ENCODE results near the gene GCNA. TPM values are rescaled to one million over a fixed set of nuclear protein-coding genes. Genes with fewer than 3 reads are reported as not detected.

The GCNA gene
- total RNA-seq, result 1 to 10 TPM; 3.5 to 5.1 TPM

GRCh38 chrX:71578253-71579135 is at the start of gene GCNA:
TSS of gene GCNA (plus strand) at chrX:71578437. CDS start at chrX:71580822, 2,385 bp downstream.
- peak; percentile 25 for ATAC-seq
- TF ChIP-seq CTCF (IDR thresholded peaks at IDR 0.05), result no peak
- Mint-ChIP-seq H3K27ac (peak within 1 kb of the TSS; percentile 68), H3K27me3 (no peaks in the 10 kb centered on the region), H3K36me3 (ENCODE audit: low read depth) (peaks cover 48% of the 10 kb centered on the region), H3K4me1 (ENCODE audit: low read depth) (peaks cover 17% of the 10 kb centered on the region), H3K9me3 (no peaks in the 10 kb centered on the region), H3K4me3 (no peak within 1 kb of the TSS)
- CTCF ChIA-PET, result no interaction called here
- POLR2A ChIA-PET, result no interaction called here
- DNase-seq, result no peak
- intact Hi-C loops (cut with micrococcal nuclease), result no loop called here

GRCh38 chrX:71532078-71532752 is 46.0 kb upstream of the GCNA start:
- no peaks in the 10 kb centered on the region for H3K9me3 Mint-ChIP-seq
- POLR2A ChIA-PET, result interaction anchor here (0.6 to 5.5 kb wide), 17 partner anchors 11 to 336 kb away, joined by 3 to 127 read pairs (median 5); partner anchors contain the start of genes CXCR3, NONO and TAF1
- peak; percentile 57 for ATAC-seq
- peak; percentile 76 for DNase-seq
- peak overlapping the region; percentile 98 for H3K4me3 Mint-ChIP-seq
- TF ChIP-seq CTCF (IDR thresholded peaks at IDR 0.05), result no peak
- intact Hi-C loops (cut with micrococcal nuclease), result loop anchor here (5.0 to 10.0 kb wide), 3 partner anchors 165 to 427 kb away; partner anchors contain the start of genes CXorf65, NONO and TAF1
- CTCF ChIA-PET, result interaction anchor here (1.8 to 3.8 kb wide), 4 partner anchors 13 to 84 kb away, joined by 5 to 13 read pairs (median 6); no protein-coding TSS in a partner anchor
- H3K36me3 Mint-ChIP-seq (ENCODE audit: low read depth), result peaks cover 35% of the 10 kb centered on the region
- no peaks in the 10 kb centered on the region for H3K27me3 Mint-ChIP-seq
- H3K4me1 Mint-ChIP-seq (ENCODE audit: low read depth), result peaks cover 15% of the 10 kb centered on the region
- peak overlapping the region; percentile 99 for H3K27ac Mint-ChIP-seq

- Mint-ChIP-seq H3K27me3 (no peaks in the 10 kb centered on the region), H3K27ac (peak within 1 kb of the TSS; percentile 99), H3K4me1 (ENCODE audit: low read depth) (peaks cover 15% of the 10 kb centered on the region), H3K4me3 (peak within 1 kb of the TSS; percentile 98), H3K9me3 (no peaks in the 10 kb centered on the region), H3K36me3 (ENCODE audit: low read depth) (peaks cover 41% of the 10 kb centered on the region)
- peak; percentile 96 for DNase-seq
- CTCF ChIA-PET, result interaction anchor here (1.8 to 3.8 kb wide), 4 partner anchors 12 to 83 kb away, joined by 5 to 13 read pairs (median 6); no protein-coding TSS in a partner anchor
- intact Hi-C loops (cut with micrococcal nuclease), result loop anchor here (1.0 to 10.0 kb wide), 4 partner anchors 8 to 428 kb away; partner anchors contain the start of genes CXorf65, NONO and TAF1
- TF ChIP-seq CTCF (IDR thresholded peaks at IDR 0.05), result no peak
- ATAC-seq, result peak; percentile 74
- POLR2A ChIA-PET, result interaction anchor here (0.6 to 5.5 kb wide), 20 partner anchors 11 to 743 kb away, joined by 3 to 127 read pairs (median 5); partner anchors contain the start of genes CXCR3, NONO and TAF1
Measured at GRCh38 chrX:71532753-71533425, 45.3 kb upstream of the GCNA start, which contains the start of gene OGT. TSS of gene OGT (plus strand) at chrX:71533104. CDS start at chrX:71533300, 196 bp downstream.

- TF ChIP-seq CTCF (IDR thresholded peaks at IDR 0.05), result no peak
- intact Hi-C loops (cut with micrococcal nuclease), result loop anchor here (1.0 to 10.0 kb wide), 4 partner anchors 8 to 429 kb away; partner anchors contain the start of genes CXorf65, NONO and TAF1
- ChIA-PET POLR2A (interaction anchor here (1.0 to 5.5 kb wide), 14 partner anchors 10 to 743 kb away, joined by 3 to 127 read pairs (median 8); partner anchors contain the start of genes CXCR3, NONO and TAF1), CTCF (interaction anchor here (1.8 to 3.8 kb wide), 3 partner anchors 11 to 22 kb away, joined by 5 to 13 read pairs (median 6); no protein-coding TSS in a partner anchor)
- no peaks in the 10 kb centered on the region for H3K27me3 Mint-ChIP-seq
- H3K9me3 Mint-ChIP-seq, result no peaks in the 10 kb centered on the region
- ATAC-seq (no peak), DNase-seq (no peak)
- H3K36me3 Mint-ChIP-seq (ENCODE audit: low read depth), result peaks cover 45% of the 10 kb centered on the region
- H3K4me3 Mint-ChIP-seq, result peak overlapping the region; percentile 98
- H3K27ac Mint-ChIP-seq, result peak overlapping the region; percentile 99
- peaks cover 15% of the 10 kb centered on the region for H3K4me1 Mint-ChIP-seq (ENCODE audit: low read depth)
Measured at GRCh38 chrX:71533516-71533850, 44.8 kb upstream of the GCNA start.

All from activated CD8-positive, alpha-beta T cell treated with anti-CD3 and anti-CD28 coated beads for 36 hours (primary cell).